Activated CD4-positive, CD25-positive, alpha-beta regulatory T cell (primary cell): ENCODE results near the gene ATP8A2.
"Not testable (repeated sequence)": the region's sequence is repeated elsewhere in the genome, so short reads cannot be mapped to it uniquely, and the experiment has no call there.

Experiments
- DNase-seq, 4 experiments: peaks; one replicate each; lab custom pipeline; 2025; lab: John Stamatoyannopoulos, UW

Gene ATP8A2

DNA sequence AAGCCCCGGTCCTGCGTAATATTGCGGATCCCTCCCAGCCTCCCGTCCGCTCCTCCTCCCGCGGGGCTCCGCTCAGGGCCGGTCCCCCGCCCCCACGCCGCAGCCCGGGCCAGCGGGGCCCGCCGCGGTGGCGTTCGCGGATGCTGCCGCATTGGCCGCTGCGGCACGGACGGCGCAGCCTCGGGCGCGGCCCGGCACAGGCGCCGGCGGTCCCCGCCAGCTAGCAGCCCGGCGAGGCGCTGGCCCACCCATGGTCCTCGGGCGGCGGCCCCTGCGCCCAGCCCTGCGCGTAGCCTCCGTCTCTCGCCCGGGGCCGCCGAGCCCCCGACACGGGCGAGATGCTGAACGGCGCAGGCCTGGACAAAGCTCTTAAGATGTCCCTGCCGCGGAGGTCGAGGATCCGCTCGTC is at the start of gene ATP8A2:
ATP8A2 (plus strand) TSS at position 100 of the 409 bp plus-strand sequence; CDS start at position 339, 239 bp downstream.
- DNase-seq = no peak

DNA sequence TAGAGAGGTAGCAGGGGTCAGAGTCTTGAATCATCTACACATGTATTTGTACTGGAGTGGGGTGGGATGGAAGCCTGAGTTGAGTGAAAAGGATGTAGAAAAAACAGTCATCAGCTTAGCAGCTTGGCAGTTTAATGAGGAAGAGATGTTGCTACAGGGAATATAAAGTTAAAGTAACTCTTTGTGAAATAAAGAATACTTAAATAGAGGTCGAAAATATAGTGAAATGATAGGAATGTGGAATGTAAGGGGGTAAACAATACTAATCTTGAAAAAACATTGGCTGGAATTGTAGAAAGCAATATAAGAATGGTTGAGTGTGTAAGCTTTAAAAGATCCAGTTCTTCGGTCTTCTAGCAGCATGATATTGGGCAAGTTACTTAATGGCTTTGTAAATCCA is 47.7 kb upstream of the ATP8A2 start:
- DNase-seq = no peak

DNA sequence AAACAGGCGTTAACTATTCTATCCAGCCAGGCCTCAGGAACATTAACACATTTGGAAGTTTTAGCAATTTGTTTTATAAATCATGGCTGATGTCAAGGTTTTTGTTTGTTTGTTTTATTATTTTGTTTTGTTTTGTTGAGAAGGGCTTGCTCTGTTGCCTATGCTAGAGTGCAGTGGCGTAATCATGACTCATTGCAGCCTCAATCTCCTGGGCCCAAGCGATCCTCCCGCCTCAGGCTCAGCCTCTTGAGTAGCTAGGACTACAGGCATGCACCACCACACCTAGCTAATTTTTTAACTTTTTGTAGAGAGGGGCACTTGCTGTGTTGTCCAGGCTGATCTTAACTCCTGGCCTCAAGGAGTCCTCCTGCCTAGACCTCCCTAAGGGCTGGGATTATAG is 42.1 kb upstream of the ATP8A2 start:
- no peak for DNase-seq

DNA sequence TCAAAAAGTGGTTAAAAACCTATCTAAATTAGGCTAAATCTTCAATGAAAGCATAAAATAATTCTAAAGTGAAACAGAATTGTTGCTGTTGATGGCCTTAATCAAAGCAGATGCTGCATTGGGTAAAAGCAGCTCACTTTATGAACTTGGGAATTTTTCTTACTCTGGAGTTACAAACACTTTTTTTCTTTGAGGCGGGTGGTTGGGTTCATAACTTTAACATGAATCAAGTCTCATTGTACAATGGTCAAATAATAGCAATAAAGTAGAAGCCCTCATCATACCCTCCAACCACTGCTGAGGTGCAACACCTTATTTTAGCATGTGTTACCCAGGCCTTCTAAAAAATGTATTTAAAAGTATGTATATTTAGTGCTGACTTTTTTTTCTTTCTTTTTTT is 41.2 kb upstream of the ATP8A2 start:
- no peak for DNase-seq

DNA sequence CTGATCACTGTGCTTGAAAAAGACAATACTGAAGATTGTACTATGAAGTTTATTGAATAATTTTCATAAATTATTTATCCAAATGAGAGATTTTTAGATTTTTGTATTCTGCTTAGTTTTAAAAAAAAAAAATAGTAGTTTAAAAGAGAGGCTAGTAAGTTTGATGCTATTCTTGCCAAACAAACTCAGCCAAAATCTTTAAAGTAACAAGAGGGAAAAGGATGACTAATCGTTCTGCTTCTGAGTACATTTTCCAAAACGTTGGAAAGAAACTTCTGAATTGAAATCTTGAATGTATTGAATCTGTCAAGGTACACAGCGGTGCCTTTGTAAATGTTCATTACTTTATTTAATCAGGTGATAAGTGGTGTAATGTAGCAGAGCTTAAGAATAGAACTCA is 35.9 kb upstream of the ATP8A2 start:
- no peak for DNase-seq

DNA sequence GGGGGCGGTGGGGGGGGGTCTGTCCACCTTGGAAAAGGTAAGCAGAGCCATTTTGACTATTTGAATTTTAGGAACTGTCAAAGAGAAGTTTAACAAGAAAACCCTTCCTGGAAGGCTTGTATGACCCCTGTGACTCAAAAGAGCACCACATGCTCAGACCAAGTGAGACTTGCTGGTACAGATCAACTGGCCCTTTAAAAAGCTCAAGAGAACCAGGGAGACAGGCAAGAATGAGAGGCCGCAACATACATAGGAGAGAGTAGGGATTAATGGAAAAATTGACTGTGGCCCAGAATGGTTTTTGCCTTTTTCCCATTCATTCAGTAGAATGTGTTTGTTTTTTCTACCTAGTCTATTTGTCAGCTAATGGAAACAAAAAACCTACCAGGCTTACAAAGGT is 26.2 kb upstream of the ATP8A2 start:
- no peak for DNase-seq

DNA sequence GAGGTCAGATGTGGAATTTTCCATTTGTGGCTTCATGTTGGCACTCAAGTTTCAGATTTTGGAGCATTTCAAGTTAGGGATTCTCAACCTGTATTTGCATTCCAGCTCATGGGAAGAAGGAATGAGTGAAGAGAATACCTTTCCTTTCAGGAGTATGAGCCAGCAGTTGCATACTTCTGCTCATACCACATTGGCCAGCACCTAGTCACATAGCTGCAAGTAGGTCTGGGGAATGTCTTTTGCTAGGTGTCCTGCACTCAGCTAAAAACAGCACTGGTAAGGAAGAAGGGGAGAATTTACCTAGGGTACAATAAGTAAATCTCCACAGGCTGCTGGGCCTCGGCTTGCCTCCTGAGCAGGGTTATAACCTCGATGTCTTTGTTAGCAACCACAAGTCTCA is 24.6 kb upstream of the ATP8A2 start:
- DNase-seq = no peak

DNA sequence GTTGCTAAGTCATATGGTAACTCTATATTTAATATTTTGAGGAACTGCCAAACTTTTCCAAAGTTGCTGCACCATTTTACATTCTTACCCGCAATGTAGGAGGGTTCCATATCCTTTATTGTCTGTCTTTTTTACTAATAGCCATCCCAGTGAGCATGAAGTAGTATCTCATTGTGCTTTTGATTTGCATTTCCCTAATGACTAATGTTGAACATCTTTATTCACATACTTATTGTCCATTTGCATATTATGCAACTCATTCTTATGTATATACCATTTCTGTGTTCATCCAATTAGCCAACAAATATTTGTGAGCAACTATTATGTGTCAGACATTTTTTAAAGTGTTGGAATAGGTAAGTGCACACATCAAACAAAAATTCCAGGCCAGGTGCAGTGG is 20.4 kb upstream of the ATP8A2 start:
- no peak for DNase-seq

DNA sequence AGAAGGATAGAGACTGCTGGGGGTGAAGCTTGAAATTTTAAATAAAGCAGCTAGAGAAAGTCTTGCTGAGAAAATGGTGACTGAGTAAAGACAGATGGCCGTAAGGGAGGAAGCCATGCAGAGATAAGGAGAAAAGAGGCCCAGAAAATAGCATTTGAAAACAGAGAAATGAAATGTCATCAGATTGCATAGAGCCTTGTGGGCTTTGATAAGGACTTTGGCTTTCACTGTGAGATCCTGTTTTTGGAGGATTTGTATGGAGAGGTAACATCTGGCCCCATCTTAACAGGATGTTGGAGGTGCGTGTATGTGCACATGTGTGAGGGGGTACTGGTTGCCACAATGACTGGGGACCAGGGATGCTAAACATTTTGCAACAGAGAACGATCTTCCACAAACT is 19.5 kb upstream of the ATP8A2 start:
- DNase-seq = no peak

DNA sequence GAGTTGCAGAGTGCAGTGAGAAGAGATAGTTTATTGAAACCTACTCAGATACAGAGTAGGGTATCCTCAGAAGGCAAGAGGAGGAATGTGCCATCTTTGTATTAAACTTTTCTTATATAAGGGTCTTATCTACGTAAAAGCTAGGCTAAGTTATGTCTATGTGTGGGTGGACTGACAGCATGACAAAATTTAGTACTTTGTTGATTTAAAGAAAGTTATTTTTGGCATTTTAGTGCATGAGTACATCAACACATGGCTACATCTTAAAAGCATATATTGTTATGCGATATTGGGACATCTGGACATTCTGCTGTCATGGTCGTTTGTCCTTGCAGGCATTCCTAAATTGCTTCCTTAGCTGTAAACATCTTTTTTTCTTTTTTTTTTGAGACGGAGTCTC is 19.0 kb upstream of the ATP8A2 start:
- no peak for DNase-seq

DNA sequence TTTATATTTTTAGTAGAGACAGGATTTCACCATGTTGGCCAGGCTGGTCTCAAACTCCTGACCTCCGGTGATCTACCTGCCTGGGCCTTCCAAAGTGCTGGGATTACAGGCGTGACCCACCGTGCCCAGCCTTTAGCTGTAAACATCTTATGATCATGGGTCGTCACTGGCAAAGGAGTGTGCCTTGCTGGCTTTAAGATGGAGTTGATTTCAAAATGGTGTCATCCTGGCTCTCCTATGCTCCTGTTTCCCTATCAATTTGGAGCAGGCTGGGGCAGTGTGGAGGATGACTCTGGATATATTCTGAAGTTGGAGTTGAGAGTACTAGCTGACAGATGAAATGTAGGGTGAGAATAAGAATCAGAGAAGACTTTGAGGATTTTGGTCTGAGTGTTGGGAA is 18.4 kb upstream of the ATP8A2 start:
- DNase-seq = no peak

DNA sequence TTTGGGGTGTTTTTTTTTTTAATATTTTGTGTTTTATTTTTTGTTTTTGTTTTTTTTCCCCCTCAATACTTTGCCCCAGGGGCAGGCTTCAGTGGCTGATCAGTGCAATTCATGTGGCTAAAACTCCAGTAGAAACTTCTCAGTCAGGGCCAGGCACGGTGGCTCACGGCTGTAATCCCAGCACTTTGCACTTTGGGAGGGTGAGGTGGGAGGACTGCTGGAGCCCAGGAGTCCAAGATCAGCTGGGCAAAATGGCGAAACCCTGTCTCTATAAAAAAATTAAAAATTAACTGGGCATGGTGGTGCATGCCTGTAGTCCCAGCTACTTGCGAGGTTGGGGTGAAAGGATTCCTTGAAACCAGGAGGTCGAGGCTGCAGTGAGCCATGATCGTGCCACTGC is 17.4 kb upstream of the ATP8A2 start:
- DNase-seq = no peak

DNA sequence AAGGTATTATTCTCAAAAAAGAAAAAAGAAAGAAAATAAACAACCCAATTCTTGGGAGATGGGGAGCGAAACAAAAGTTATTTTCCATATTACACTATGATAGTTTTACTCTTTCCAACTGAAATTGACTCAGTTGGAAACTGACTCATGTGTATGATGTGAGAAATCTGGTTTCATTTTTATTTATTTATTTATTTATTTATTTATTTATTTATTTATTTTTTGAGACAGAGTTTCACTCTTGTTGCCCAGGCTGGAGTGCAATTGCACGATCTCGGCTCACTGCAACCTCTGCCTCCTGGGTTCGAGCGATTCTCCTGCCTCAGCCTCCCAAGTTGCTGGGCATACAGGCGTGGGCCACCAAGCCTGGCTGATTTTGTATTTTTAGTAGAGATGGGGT is 11.3 kb upstream of the ATP8A2 start:
- DNase-seq = not testable (repeated sequence)

DNA sequence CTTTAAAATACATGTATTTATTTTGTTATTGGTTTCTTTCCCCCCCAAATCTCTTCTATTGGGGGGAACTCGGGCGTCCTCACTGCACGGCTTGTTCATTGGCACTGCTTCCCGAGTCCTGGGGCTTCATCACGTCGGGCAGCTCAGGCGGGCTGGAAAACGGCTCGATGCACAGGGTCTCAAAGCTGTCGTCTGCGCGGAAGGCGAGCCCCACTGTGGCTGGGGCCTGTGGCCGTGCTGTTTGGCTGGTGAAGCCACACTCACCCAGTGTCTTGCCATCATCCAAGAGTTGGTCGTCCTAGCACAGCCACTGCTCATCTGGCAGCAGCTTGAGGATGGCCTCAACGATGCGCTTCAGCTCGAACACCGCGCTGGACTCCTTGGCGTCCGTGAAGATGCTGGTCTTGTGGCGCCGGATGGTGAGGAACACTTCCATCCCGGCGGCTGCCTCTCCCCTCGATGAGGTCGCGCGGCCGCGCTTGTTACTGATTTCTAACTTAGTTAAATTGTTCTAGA is 6.0 kb upstream of the ATP8A2 start:
- DNase-seq = no peak

DNA sequence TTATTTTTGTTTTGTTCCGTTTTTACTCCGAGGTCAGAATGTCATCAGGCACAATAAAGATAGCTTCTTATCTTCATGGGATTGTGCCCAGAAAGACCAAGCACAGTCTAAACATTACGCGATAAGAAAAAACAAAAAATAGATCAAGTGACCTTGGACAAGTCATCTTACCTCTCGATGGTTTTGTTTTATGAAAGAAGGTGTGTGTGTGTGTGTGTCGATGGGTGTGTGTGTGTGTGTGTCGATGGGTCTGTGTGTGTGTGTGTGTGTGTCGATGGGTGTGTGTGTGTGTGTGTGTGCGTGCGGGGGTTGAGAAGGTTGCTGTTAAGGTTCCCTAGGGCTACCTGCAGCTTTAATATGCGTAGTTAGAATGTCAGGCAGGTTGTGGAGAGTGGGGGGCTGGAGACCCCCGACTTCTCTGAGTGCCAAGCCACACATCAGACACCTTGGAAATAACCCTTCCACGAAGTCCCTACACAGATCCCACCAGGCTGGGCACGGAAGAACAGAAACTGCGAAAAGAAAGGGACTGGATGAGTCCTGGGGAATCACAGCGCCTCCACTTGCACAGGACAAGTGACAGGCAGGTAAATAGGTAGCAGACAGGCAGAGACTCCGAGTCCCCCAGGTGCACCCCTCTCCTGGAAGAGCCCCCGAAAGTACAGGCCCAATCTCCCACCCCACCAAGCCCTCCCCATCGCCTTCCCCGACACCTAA is 458 bp upstream of the ATP8A2 start:
- DNase-seq = no peak

DNA sequence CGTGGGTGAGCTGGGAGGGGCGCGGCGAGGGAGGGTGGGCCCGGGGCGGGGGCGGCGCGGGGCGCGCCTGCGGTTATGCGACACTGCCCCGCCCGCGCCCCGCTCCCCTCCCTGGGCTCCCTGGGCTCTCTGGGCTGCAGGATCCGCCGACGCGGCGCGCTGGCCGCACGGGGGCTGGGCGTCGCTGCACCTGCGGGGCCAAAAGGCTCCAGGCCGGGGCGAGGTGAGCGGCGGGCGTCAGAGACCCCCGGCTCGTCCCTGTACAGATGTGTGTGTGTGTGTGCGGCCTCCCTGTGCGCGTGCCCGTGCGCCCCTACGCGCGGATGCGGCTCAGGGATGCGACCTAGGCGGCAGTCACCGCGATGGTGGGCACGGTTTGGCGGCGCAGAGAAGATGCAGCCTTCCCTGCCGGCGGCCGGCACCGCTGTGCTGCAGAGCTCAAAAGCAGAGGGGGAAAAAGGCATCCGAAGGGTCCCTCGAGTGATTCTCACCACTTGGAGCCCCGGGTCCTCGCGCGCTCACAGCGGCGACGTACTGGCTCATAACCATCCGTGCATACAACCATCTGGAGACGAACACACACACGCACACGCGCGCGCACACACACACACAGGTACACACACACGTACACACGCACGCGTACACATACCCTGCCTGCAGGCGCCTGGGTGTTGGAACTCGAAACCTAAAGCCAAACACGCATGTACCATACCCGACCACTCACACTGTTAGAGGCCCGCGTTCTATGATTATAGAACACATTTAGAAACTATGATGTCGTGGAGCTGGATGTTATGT is 709 bp downstream of the ATP8A2 start:
- no peak for DNase-seq

DNA sequence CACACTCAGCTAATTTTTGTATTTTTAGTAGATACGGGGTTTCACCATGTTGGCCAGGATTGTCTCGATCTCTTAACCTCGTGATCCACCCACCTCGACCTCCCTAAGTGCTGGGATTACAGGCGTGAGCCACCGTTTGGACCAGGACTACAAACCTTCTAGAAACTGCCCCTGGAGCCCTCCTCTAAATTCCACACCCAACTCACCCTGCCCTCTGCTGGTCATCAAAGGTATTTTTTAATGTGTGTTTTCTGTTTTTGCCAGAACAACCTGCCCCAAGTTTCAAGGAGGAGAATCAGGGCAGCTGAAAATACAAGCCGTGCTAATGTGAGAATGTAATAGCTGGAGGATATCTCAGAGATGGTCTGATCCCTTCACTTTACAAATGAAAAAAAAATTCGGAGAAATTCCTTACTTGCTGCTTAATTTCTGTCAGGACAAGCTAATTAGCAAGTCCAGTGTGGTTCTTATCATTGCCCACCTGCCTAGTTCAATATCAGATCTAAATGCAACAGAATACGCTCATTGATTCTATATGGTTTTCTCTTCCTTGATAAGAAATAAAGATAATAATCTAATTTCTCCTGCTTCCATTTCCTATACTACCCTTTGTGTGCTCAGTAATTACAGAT is 4.1 kb downstream of the ATP8A2 start:
- DNase-seq = peak in 1 of 4 experiments; percentile 8

DNA sequence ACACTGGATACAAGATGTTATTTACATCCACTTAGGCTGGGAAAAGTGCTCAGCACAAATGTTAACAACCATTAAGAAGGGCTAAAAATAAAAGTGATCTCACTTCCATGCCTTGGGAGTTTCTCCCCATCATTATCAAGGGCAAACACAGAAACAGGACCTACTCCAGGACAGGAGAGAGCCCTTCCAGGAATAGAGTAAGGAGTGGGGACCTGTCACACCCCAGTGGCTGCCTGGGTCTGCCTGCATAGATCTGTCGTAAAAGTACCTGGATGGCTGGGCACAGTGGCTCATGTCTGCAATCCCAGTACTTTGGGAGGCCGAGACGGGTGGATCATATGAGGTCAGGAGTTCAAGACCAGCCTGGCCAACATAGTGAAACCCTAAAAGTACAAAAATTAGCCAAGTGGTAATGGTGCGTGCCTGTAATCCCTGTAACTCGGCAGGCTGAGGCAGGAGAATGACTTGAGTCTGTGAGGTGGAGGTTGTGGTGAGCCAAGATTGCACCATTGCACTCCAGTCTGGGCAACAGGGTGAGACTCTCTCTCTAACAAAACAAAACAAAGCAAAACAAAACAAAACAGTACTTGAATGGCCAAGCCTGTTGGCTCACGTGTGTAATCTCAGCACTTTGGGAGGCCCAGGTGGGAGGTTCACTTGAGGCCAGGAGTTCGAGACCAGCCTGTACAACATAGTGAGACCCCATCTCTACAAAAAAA is 5.6 kb downstream of the ATP8A2 start:
- DNase-seq = no peak

DNA sequence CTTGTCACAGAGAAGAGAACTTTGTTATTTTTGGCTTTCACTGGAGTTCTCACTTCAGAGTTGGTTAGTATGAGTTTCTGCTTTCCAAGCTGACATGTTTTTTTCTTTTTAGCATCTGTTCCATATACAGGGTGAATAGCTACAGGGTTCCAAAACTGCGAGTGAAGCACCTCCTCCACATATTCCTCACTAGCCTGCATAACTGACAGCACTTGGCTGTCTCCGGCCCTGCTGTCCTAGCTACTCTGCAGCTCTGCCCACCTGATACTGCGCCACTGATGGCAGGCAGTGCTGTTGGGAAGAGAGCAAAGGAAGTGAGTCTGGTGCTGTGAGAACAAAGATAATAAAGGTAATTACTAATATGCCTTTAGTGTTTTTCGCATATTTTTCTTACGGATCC is 6.8 kb downstream of the ATP8A2 start:
- DNase-seq = no peak

DNA sequence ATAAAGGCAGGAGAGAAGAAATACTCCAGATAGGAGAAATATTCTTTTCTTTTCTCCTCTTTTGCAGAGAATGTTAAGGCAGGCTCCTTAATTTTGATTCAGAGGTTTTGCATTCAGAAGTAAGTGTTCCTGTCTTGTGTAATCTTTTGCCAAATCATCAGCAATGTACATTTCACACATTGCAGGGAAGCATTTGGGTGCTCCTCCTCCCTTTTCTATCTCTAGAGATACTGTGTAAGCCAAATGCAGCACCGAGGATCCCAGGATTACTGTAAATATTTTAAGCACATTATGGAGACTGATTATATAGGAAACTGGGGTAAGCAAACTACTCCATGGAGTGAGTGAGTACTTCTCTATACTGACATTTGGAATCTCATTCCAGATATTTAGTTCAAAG is 7.2 kb downstream of the ATP8A2 start:
- DNase-seq = no peak

DNA sequence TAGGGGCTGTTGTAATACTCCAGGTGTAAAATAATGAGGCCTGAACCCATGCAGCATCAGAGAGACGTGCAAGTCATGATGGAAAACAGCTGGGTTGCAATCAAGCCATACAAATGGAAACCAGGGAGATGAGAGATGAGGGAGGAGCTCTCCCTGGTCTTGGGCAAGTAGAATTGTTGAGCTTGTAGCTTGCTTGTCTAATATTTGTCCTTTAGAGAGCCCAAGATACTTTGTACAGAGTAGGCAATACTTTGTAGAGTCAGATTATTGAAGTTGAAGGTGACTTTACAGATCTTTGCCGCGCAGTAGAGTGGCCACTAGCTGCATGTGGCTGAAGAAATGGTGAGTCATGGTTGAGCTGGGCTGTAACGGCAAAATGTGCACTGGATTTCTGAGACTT is 8.3 kb downstream of the ATP8A2 start:
- DNase-seq = no peak

DNA sequence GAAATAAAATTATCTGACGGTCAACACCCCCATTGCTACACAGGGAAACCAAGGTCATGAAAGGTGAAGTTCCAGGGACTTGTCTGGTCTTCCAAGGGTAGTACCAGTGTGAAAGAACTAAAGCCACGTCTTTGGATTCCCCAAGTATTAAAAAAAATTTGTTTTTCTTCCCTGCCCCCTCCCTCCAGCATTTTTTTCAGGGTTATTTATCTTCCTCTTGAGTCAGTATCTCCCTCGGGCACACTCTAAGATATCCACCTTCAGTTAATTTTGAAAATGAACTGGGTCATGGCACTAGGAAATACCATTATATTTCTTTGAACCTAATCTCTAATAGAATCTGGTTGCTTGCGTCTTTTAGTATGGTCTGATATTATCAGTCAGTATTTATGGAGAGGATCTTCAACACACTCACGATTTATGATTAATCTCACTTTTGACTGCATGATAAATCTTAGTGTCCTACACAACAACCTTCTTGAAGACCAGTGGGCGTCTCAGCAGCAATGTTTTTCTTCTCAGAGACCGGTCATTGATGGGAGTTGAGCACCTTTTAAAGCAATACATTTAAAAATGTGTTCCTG is 9.1 kb downstream of the ATP8A2 start:
- no peak for DNase-seq
